Renal cortex interstitium (tissue), 15 donors: ENCODE data around the gene CBY3. TPM values are rescaled to one million over a fixed set of nuclear protein-coding genes. Genes with fewer than 3 reads are reported as not detected.
"Not testable (repeated sequence)": the region's sequence is repeated elsewhere in the genome, so short reads cannot be mapped to it uniquely, and the experiment has no call there.

Experiments
- DNase-seq, 11 donors: peaks; one replicate each; pipeline ENCODE4 v3.0.0-alpha.2; 2013; ENCODE audit warnings: low read depth in 9 of 11, low spot score in 4 of 11; ENCODE audit errors: extremely low read depth in 1 of 11
- long read RNA-seq, 16 experiments: transcript quantifications; one replicate each; lab custom pipeline, GENCODE V29; 2026
- polyA plus RNA-seq, 3 donors: library from polyadenylated mRNA; unstranded; fragments of 120-200 nt; gene quantifications; one replicate each; pipeline ENCODE4 v1.2.1, GENCODE V29; 2013; ENCODE audit not compliant: insufficient read length in 3 of 3

The CBY3 gene
- 1 to 10 TPM in 1 of 3 donors, under 1 TPM in 2; 0.55 to 1.9 (median 0.75) TPM for polyA plus RNA-seq
- long read RNA-seq, donor 1: 0 reads
- long read RNA-seq, donor 2, partial matches to known transcripts: 240 of 275 reads
- long read RNA-seq, donor 2, other reads (novel, unspliced or antisense): 35 of 275 reads
- long read RNA-seq, donor 3: 0 reads
- long read RNA-seq, donor 4: 0 reads
- long read RNA-seq, donor 5: 0 reads
- long read RNA-seq, donor 6: 0 reads
- long read RNA-seq, donor 7: 0 reads
- long read RNA-seq, donor 8: 0 reads
- long read RNA-seq, donor 9: 0 reads
- long read RNA-seq, donor 10: 0 reads
- long read RNA-seq, donor 11: 0 reads
- long read RNA-seq, donor 12: 0 reads
- long read RNA-seq, donor 13: 0 reads
- long read RNA-seq, donor 14: 0 reads
- long read RNA-seq, donor 15: 0 reads
- long read RNA-seq, donor 16: 0 reads

GRCh38 chr5:179680780-179681401 is at the start of gene CBY3:
Gene CBY3, minus strand, starts transcription at chr5:179681034. Its CDS starts 116 bp downstream, at chr5:179680918.
- DNase-seq: peak in 2 of 11 donors; percentile 13 to 43

- DNase-seq: no peak
Measured at GRCh38 chr5:179730356-179730755, 49.5 kb upstream of the CBY3 start.

GRCh38 chr5:179729727-179730126 is 48.9 kb upstream of the CBY3 start:
- no peak for DNase-seq

- DNase-seq: no peak
Measured at GRCh38 chr5:179729303-179729702, 48.5 kb upstream of the CBY3 start.

- no peak for DNase-seq
Measured at GRCh38 chr5:179727106-179727505, 46.3 kb upstream of the CBY3 start.

GRCh38 chr5:179724163-179724562 is 43.3 kb upstream of the CBY3 start:
- no peak for DNase-seq

GRCh38 chr5:179720222-179720621 is 39.4 kb upstream of the CBY3 start:
- DNase-seq: no peak

GRCh38 chr5:179716286-179716685 is 35.5 kb upstream of the CBY3 start:
- DNase-seq: no peak

GRCh38 chr5:179700401-179700918 is 19.6 kb upstream of the CBY3 start:
- DNase-seq: no peak

- no peak for DNase-seq
Measured at GRCh38 chr5:179699616-179700237, 18.9 kb upstream of the CBY3 start.

- DNase-seq: no peak
Measured at GRCh38 chr5:179698935-179699615, 18.2 kb upstream of the CBY3 start, which contains the start of gene CANX. Gene CANX, plus strand, starts transcription at chr5:179698967. Its CDS starts 6,715 bp downstream, at chr5:179705682.

- peak; percentile 95 to 99 (median 99) for DNase-seq
Measured at GRCh38 chr5:179697993-179698934, 17.4 kb upstream of the CBY3 start.

- not testable (repeated sequence) for DNase-seq
Measured at GRCh38 chr5:179697543-179697942, 16.7 kb upstream of the CBY3 start.

- no peak for DNase-seq
Measured at GRCh38 chr5:179697108-179697507, 16.3 kb upstream of the CBY3 start.

GRCh38 chr5:179696603-179697002 is 15.8 kb upstream of the CBY3 start:
- DNase-seq: no peak

GRCh38 chr5:179694561-179694960 is 13.7 kb upstream of the CBY3 start:
- no peak for DNase-seq

- not testable (repeated sequence) for DNase-seq
Measured at GRCh38 chr5:179689212-179689611, 8.4 kb upstream of the CBY3 start.
